HG02763 (cell line): ENCODE results near the gene NACC2.
"Not testable (repeated sequence)": the region's sequence is repeated elsewhere in the genome, so short reads cannot be mapped to it uniquely, and the experiment has no call there.

Experiments used
- ATAC-seq: cut with Tn5 transposase; IDR thresholded peaks from one replicate; pipeline ENCODE4 v1.9.1; 2021; ENCODE audit warnings: mild to moderate bottlenecking, moderate library complexity; ENCODE audit not compliant: unreplicated experiment

NACC2 gene

DNA sequence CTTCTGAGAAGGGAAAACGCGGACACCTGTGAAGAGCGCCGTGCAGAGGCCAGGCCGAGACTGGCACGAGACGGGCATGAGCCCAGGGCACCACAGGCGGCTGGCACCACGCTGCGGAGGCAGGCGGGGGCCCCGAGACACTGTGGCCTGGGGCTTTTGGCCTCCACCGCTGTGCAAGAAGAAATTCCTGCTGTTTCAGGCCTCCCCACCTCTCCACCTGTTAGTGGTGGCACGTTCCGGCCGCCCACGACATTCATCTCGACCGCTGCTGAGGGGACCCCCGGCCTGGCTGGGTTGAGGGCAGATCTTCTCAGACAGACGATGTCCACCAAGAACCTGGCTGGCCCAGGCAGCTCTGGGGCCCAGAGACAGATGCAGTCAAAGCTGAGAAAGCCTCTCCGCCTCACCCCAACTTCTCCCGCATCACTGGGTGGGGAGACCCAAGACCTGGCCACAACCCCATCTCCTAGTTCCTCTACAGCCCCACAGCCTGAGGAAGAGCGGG lies 11.5 kb downstream of the NACC2 start:
- no peak for ATAC-seq

DNA sequence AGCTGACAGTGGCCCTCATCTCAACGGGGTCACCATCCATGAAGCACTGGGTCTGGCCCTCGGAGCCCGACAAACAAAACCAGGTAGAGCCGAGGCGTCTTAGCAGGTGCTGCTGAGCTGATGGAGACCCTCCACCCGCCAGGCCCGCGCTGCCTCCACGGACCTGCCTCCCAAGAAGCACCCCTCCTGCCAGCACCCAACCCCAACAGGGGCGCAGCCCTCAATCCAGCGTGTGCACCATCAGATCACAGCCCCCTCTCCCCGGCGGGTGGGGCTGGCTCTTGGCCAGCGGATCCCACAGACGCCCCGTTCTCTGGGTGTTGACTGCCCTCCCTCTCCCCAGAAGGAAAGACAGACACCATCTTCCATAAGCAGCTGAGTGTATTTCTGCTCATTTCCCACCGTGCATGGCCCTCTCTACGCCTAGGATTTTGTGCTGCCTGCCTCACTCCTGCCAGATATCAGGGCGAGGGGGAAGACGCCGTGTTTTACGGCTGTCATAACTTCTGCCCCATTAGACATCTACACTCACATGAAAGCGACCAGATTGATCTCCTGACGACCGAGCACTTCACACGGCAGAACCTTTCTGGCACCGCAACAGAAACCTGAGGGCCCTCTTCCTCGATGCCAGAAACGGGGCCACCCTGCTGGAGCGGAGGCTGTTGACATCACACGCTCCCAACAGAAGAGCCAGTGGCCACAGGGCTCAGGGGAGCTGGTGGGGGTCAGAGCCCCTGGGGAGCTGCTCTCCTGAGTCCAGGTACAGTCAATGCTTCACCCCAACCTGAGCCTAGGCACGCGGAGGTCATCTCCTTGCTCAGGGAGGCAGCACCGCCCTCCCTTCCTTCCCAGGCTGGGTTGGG lies 12.4 kb downstream of the NACC2 start:
- no peak for ATAC-seq

DNA sequence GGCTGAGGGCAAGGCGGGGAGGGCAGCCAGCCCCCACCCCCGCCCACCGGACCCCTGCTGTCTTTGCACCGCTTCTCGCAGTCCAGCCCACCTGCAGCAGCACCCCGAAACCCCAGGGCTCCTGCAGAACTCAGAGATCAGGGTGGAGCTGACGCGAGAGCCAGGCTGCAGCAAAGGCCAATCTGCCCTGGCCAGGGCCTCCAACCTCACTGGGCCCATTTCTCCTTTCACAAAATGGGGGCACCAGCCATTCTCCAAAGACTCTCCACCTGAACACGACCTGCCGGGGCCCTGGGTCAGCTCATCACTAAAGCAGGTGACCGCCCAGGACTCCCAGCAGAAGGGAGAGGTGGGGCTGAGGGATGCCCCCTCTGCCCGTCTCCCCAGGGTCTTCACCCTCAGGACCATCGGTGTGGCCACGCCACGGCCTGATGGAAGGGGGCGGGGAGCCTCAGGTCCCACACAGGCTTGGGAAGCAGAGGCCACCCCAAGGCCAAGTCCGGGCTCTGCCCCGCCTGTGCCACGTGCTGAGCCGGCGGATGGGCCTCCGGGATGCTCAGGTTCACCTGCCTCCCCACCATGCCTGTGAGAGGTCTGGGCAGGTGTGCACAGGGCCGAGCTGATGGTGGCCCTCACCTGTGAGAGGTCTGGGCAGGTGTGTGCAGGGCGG lies 13.1 kb downstream of the NACC2 start:
- ATAC-seq, result no peak

DNA sequence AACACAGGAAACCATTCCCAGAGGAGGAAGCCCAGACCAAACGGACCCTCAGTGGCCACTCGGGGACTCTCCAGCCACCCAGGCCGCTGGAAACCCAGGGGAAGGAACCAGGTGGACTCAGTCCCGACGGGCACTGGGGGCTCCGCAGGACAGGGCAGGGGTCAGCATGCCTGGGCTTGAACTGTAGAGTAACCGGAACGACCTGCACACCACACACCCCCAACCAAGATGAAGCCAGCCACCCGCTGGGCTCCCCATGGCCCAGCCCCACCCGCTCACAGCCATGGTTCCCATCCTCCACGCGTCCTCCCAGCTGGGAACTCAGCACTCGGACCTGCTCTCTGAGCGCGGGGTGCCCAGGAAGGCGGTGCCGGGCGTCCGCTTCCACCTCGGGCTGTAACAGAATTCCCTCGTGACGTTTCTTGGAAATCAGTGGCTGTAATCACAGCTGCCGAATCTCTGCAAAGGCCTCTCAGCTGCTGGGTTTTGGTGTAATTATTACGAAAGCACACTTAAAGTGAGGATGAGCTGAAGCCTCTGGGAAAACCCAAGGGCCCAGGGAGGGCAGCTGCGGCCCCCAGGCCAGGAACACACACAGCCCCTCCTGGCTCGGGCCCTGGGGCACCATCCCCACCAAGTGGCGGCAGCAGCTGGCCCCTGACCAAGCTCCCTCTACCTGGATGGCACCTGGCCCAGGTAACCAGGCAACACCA lies 13.8 kb downstream of the NACC2 start:
- no peak for ATAC-seq

DNA sequence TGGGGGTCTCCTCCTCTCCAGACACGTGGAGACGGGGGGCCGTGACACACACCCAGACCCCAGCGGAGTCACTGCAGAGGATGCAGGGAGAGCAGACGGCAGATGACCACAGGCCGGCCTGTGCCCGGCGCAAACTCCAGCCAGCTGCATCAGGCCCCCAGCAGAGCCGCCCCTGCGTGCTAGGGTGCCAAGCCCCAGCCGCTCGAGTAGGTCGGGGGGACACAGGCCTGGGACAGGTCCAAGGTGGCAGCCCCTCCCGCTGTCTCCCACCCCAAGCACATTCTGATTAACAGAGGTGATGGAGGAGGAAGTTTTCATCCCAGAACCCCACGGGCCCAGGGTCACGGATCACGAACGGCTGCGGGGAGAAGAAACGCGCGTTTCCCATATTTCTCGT lies 14.4 kb downstream of the NACC2 start:
- ATAC-seq, result no peak

DNA sequence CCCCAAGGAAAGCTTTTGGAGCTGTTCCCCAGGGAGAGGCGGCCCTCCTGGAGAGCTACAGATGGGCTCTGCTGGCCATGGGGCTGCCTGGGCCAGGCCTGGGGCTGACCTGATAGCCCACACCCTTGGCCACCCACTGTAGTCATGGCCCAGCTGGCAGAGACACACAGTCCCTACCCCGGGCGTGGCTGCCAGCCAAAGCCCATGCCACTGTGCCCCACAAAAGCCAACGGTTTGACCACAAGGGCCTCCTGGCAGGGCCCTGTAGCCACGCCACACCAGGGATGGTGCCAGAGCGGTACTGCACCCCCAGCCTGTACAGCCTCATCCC lies 15.2 kb downstream of the NACC2 start:
- no peak for ATAC-seq

DNA sequence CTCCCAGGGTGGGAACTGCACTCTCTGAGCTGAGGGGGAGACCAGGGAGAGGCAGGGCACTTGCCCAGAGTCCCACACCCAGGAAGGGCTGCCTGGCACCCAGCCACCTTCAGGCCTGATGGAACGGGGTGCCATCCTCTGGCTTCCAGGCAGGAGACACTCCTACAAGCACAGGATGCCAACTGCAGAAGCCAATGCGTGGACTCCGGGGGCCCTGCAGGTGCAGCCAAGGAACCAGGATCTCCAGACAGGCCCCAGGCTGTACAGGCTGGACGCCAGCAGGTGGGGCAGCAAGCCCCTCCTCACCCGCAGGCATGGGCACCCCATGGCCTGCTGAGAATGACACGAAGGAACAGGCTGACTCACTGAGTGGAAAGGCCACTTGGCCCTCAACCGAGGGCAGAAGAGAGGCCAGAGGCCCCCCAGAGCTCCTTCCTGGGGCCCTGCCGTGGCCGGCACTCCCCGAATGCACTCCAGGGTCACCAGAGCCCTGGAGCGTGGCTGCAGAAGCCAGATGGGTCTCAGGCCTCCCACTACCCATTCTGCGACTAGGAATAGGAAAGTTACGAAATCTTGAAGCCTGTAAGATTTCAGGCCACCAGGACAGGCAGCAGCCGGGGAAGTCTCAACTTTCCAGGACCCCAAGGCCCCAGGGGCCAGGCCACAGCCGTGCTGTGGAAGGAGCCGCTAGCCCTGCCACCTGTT lies 15.7 kb downstream of the NACC2 start:
- no peak for ATAC-seq

DNA sequence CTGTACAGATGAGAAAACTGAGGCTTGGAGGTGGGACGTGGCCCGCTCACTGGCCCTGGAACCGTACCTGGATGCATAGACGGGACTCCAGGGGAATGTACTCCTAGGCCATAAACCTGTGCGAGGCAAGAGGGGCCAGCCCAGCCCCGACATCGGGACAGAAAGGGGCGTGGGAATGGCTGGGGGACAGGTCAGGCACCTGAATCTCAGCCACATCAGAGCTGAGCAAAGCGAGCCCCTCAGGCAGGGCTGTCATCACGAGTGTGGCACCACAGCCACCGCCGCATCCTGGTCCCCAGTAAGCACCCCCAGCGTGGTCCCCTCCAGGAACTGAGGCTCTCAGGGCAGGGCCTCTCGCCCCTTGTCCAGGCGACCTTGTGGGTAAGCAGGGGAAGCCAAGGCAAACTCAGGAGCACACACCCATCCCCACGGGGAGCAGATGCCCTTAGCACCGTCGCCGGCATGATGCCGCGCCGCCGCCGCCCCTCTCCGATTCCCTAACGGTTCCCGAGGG lies 16.5 kb downstream of the NACC2 start:
- no peak for ATAC-seq

DNA sequence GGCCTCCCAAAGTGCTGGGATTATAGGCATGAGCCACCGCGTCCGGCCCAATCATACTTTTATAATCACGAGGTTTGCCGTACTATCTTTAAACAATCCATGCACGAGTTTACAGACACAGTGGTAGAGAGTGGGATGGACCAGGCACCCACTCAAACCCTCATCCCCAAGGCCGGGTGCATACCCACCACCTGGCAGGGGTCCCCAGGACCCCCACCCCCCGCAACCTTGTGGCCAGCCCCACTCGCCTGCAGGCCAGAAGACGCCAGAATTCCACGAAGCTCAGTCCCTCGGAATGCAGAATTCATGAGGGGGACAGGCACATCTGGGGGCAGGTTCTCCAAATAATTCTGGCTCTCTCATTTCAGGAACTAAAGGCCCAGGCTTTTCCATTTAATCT lies 17.1 kb downstream of the NACC2 start:
- no peak for ATAC-seq

DNA sequence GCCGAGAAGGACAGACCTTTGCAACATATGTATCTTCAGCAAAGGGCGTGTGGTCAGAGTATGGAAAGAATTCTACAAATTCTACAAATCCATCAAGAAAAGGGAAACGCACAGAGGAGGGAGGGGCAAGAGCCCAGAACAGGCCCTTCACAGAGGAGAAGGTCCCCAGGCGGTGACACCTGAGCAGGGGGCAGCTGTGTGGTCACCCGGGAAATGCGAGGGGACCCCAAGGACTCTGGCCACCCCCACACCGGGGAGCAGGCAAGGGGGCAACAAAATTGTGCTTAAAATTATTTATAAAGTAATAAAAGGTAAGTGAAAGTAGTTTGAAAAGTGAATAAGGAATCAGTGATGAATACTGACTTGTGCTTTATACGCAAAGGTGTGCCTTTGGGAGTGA lies 17.6 kb downstream of the NACC2 start:
- ATAC-seq, result no peak

DNA sequence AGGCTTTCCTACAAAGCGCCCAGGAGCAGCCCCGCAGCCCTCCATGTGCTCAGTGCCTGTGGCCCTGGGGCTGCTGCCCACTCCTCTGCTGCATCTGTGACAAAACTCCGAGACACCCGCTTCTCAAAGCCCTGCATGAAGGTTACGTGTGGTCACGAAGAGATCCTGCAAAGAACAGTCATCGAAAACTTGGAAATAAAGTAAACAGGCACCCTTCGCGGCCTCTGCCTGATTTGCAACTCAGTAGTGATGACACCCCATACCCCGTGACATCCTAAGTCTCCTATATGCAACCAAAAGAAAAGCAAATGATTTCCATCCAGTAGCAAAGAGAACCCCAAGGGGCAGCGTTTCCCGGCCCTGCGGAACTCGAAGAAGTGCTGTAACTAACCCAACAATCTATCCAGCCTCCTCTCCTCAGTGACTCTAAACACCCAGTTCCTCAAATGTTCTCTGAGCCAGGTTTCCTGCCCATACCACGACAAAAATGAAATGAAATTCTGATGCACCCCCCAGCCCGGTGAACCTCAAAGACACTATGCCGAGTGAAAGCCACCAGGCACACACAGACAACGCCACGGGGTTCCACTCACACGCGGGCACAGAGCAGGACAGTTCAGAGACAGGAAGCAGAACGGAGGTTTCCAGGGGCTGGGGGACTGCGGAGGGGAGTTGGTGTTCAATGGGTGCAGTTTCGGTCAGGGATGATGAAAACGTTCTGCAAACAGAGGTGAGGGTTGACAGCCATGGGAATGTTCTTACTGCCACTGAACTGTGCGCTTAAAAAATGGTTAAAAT lies 19.0 kb downstream of the NACC2 start:
- no peak for ATAC-seq

DNA sequence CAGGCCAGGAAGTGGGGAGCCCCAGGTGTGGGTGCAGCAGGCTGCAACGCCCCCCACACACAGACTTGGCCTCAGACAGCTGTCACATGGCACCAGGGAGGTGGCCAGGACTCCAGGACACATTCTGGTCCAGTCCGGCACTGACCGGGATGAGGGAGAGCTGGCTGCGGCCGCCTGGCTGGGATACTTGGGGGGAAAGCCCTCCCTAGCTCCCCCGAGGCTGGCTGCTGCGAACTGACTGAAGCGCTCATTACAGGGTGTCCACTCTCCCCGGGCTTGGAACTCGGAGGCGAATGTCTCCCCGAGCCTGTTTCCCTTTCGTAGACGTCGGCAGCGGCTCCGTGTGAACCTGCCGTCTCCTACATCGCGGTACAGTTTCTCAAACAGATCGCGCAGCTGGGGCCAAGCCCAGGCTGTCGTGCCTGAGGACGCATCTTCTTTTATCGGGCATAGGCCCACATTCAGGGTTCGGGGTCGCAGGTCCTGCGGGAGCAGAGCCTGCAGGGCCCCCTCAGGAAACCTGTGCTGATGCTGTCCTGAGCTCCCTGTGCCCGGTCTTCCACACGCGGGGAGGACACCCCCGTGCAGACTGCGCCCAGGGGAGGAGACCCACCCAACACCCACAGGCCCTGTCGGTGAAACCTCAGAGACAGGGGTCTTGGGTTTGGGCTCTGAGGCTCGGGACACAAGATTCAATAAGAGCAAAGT lies 19.8 kb downstream of the NACC2 start:
- no peak for ATAC-seq

DNA sequence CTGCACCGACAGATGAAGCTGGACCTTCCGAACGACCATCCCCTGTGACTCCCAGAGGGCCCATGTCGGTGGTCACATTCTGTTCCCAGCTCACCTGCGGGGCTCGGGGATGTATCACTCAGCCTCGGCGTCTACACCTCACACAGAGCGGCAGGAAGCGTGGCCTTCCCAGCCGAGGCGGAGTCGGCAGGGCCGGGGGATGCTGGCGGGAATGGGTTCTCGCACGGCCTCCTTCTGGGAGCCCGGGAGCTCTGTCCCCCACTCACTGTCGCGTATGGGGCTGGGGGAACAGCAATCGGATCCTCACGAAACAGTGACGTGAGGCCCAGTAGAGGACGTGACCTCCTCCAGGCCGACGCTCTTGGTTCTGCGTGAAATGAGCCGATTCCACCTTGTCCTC lies 20.4 kb downstream of the NACC2 start:
- ATAC-seq, result no peak

DNA sequence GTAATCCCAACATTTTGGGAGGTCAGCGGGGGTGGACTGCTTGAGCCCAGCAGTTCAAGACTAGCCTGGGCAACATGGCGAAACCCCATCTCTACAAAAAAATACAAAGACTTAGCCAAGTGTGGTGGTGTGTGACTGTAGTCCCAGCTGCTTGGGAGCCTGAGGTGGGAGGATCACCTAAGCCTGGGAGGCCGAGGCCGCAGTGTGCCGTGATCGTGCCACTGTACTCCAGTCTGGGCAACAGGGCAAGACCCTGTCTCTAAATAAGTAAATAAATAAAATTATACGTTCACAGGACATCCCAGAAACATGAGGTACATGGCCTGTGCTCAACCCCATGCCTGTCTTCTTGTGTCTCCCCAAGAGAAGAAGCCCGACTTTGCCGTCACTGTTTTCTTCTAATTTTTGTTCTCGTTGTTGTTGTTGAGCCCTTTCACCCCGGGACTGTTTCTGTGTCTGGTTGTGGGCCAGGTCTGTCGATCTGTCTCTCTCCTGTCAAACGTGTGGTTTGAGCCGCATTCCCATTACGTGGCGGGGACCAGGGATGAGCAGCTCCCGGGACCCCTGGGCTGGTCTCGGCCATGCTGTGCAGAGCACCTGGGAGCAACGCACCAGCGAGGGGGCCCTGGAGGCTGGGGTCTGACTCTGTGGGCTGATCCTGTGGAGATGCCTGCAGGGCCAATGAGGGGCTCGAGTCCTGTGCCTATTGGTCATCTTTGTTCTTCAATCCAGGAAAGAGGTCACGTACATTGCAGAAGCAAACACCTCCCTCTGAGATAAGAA lies 32.2 kb downstream of the NACC2 start:
- no peak for ATAC-seq

DNA sequence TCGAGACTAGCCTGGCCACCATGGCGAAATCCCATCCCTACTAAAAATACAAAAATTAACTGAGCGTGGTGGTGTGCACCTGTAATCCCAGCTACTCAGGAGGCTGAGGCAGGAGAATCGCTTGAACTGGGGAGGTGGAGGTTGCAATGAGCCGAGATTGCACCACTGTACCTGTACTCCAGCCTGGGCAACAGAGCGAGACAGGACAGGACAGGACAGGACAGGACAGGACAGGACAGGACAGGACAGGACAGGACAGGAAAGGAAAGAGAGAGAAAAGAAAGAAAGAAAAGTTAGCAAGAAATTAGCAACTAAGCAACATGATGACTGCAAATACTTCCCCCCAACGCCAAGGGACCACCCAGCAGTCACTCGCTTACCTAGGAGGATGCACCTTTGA lies 33.2 kb downstream of the NACC2 start:
- not testable (repeated sequence) for ATAC-seq

DNA sequence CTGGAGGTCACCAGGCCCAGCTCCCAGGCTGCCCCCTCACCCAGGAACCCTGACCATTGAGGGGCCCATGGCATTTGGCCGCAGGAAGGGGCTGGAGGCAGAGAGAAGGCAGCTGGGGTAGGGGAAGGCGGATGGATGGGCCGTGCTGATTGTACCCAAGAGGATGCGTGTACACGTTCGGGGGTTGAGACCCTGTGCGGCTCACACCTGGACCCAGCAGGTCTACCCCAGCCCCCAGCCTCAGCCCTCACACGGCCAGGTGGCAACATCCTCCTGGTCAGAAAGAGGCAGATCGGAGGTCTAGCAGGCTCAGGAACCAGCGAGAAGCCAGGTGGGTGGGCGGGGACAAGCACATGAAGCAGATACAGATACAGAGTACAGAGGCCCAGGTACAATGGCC lies 33.7 kb downstream of the NACC2 start:
- no peak for ATAC-seq

DNA sequence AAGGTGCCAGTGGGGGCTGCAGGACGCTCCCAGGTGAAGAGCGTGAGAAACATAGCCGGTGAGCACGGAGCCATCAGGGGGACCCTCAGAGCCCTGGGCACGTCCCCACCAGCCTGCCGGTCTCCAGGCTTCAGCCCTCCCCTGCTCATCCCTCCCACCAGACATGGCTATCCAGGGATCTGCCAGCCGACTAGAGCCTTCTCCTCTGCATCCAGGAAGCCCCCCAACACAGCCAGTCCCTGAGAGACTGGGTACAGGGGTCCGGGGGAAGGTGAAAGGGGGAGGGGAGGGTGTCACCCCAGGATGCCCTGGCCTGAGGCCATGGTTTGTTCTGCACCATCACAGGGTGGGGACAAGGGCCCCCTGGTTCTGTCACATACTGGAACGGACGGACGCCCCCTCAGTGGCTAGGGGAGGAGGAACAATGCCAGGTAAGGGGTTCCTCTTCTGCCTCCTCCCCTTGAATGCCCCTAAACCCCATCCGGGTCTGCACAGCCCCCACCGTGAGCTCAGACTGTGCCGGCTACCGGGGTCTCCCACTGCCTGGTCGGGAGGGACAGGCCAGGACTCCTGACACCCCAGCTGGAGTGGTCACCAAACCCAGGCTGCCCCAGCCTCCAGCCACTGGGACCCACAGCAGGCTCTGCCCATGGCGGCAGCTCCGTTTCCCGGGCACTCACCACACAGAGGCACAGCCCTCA lies 34.3 kb downstream of the NACC2 start:
- no peak for ATAC-seq
